ENCODE data around the gene NOTCH4.

- TF ChIP-seq, protein P1, sequence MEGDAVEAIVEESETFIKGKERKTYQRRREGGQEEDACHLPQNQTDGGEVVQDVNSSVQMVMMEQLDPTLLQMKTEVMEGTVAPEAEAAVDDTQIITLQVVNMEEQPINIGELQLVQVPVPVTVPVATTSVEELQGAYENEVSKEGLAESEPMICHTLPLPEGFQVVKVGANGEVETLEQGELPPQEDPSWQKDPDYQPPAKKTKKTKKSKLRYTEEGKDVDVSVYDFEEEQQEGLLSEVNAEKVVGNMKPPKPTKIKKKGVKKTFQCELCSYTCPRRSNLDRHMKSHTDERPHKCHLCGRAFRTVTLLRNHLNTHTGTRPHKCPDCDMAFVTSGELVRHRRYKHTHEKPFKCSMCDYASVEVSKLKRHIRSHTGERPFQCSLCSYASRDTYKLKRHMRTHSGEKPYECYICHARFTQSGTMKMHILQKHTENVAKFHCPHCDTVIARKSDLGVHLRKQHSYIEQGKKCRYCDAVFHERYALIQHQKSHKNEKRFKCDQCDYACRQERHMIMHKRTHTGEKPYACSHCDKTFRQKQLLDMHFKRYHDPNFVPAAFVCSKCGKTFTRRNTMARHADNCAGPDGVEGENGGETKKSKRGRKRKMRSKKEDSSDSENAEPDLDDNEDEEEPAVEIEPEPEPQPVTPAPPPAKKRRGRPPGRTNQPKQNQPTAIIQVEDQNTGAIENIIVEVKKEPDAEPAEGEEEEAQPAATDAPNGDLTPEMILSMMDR (IDR thresholded peaks at IDR 0.05) = no peak
- TF ChIP-seq POLR2A (IDR thresholded peaks at IDR 0.05) = no peak
Observed at GRCh38 chr6:32196682-32197616, 26.9 kb downstream of the NOTCH4 start.

All from testis (tissue), 2 donors.